ENCODE results near the gene RPL28.

Gene RPL28

GRCh38 chr19:55385724-55386492 is at the start of gene RPL28:
RPL28 (plus strand) TSS chr19:55385932; CDS start chr19:55386358, 426 bp downstream.
- FAIRE-seq: peak; percentile 92

GRCh38 chr19:55336101-55336500 is 49.6 kb upstream of the RPL28 start:
- FAIRE-seq: no peak

GRCh38 chr19:55339105-55339888 is 46.4 kb upstream of the RPL28 start, which contains the start of gene KMT5C:
KMT5C (plus strand) TSS chr19:55339876; CDS start chr19:55341937, 2,061 bp downstream.
- peak; percentile 98 for FAIRE-seq

DNA sequence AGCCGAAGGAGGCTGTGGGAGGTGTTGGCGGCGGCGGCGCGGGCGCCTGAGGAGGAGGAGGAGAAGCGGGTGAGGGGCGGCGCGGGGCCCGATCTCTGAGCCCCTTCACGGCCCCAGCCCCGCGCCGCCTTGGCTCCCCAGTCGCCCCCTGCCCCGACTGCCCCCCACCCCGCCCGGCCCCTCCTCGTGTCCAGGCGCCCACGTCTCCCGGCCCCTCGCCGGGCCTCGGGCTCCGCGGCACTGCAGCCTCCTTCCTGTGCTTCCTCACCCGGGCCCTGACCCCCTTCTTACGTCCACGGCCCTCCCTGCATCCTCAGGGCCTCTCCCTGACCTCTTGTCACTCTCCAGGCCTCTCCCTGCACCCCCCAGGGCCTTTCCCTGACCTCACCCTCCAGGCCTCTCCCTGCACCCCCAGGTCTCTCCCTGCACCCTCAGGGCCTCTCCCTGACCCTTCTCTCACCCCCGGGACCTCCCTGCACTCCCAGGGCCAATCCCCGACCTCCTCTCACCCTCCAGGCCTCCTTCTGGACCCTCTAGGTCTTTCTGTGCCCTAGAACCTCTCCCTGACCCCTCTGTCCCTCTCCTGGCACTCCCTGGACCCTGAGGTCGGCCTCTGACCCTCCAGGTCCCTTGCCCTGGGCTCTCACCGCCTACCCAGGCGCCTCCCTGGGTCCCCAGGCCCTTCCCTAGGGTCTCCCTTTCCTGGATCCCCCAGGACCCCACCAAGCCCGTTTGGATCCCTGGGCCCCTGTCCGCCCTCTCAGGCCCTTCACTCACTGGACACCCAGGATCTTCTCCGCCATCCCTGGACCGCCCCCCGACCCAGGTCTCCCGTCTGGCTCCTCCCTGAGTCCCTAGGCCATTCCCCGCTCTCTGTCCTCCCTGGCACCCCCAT is 45.6 kb upstream of the RPL28 start:
- FAIRE-seq: no peak

GRCh38 chr19:55340784-55341147 is 45.0 kb upstream of the RPL28 start:
- no peak for FAIRE-seq

DNA sequence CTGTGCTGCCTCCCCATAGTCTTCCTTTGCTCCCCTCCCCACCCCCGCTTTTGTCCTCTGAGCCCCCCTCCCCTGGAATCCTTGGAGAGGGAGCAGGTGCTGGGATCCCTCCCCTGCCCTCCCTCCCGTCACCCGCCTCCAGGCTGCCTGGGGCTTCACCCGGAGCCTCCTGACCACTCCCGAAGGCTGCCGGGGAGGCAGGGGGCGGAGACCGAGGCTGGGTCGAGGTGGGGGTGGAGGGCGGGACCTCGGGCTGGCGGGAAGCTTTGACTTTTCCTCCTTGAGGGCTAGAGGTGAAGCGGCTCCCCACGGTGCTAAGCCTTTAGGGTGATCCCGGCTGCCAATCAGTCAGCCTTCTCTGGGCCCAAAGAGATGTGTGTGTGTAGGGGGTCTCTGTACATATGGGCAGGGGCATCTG is 44.6 kb upstream of the RPL28 start:
- no peak for FAIRE-seq

- FAIRE-seq: no peak
Observed at GRCh38 chr19:55341595-55342531, 43.9 kb upstream of the RPL28 start.

DNA sequence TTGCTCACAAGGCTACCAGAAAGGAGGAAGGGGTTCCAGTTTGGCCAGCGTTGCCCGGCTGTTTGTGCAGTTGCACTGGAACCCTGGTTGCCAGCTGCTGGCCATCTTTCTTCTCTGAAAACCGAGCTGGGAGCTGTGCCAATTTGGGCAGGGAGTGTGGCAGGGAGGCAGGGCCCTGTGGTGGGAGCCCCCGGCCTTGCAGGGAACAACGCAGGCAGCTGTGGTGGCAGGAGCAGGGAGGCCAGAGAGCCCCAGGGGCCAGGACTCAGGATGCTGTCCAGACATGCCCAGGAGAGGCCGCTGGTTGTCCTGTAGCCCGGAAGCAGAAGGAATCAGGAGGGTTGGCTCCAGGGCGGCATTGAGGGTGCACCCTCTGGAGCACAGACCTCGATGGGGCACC is 41.3 kb upstream of the RPL28 start:
- FAIRE-seq: no peak

DNA sequence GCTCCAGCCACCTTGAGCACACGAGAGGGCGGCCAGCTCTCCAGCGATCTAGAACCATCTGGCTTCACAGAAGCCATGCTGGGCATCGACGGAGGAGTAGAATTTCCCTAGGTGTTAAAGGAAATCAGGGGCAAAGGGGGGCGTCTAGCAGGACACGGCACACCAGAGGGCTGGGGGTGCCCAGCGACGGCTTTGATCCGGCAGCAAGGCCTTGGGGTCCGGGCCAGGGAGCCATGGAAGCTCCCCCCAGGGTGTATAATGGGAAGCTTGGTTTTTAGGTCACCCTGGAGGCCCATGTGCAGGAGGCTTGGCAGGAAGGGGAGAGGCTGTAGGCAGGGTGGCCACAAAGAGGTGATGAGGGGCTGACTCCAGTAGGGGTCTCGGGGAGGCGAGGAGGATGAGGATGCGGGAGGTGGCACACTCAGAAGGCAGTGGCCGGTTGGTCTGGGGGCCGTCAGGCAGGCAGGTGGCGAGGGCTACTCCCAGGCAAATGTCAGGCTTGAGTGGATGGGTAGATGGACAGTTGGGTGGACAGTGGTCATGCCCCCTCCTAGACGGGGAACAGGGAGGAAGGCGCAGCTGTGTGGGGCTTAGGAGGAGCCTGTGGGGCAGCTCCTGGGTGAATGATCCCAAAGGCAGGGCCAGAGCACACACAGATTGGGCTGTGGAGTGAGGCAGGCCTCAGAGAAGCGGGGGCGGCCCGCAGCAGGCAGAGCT is 40.5 kb upstream of the RPL28 start:
- no peak for FAIRE-seq

GRCh38 chr19:55345818-55346724 is 39.7 kb upstream of the RPL28 start:
- FAIRE-seq: no peak

GRCh38 chr19:55346725-55347441 is 38.8 kb upstream of the RPL28 start:
- FAIRE-seq: no peak

DNA sequence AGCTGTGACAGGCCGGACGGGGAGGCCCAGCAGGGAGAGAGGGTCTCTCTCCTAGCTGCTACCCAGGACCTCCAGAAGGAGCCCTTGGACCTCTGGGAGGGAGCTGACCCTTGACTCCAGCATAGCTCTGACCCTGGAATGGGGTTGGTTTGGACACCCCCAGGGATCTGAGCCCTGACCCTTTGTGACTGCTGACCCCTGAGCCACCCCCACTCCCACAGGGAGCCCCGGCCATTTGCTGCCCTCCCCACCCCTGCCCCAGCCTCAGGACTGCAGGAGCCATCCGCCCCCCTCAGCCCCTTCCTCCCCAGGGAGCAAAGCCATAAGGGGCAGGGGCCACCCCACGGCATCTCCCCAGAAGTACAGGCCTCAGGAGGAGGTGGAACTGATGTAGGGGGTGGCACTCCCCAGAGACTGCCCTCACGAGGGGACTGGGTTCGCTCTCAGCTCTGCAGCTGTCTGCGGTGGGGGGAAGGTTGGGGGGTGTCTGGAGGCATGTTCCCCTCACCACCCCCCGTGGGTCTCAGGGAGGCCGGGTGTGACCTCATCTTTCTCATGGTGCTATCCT is 38.2 kb upstream of the RPL28 start:
- FAIRE-seq: no peak

DNA sequence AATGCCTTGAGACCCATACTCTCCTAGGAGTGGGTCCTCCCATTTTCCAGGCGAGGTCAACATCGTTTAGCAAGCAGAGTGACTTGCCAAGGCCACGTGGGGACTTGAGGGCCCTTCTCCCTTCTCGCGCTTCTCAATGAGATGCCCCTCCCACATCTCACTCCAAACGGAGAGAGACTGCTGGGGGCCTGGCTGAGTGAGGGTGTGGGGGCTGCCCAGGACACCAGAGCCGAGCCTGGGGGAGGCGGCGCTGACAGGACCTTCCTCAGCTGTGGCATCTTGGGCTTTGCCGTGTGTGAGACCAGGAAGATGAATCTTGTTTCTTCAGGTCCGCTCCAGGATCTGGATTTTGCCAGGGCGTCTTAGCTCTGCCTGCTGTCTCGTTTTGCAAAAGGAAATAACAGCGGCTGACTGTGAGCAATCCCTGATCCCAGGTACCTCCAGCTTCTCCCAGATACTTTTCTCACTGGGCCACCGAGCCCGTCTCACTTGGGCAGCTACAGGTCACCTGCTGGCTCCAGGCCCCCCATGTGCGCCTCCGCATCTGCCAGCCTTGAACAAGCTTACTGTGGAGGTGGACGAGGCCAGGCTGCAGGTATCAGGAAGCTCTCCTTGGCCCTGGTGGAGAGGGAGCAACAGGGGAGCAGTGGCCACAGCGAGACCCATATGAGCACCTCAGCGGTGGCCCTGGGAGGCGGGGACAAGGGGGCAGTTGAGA is 37.3 kb upstream of the RPL28 start:
- FAIRE-seq: no peak

- FAIRE-seq: no peak
Observed at GRCh38 chr19:55350620-55351315, 35.0 kb upstream of the RPL28 start.

GRCh38 chr19:55352040-55352439 is 33.7 kb upstream of the RPL28 start:
- no peak for FAIRE-seq

DNA sequence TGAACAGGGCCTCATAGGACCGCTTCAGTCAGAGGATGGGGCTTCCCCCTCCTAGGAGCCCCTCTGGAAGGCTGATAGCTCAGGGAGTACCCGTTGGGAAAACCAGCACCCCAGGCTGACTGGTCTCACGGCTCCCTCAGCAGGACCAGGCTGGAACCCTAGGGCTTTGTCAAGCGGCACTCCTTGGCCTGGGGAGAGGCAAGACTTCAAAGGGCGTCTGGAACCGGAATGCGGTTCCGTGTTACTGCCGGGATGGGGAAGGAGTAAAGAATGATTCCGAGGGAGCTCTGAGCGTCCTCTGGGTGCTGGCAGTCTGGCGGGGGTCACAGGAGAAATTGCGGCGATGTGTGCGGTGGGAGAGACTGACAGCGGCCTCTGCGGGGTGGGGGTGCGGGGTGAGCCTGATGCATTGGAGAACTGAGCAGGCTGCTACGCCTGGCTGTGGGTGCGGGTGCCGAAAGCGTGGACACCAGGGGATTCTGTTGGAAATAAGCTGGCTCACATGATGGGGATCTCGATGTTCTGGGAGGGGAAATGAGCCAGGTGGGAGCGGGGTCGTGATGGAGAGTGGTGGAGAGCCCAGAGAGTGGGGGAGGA is 33.1 kb upstream of the RPL28 start:
- FAIRE-seq: no peak

DNA sequence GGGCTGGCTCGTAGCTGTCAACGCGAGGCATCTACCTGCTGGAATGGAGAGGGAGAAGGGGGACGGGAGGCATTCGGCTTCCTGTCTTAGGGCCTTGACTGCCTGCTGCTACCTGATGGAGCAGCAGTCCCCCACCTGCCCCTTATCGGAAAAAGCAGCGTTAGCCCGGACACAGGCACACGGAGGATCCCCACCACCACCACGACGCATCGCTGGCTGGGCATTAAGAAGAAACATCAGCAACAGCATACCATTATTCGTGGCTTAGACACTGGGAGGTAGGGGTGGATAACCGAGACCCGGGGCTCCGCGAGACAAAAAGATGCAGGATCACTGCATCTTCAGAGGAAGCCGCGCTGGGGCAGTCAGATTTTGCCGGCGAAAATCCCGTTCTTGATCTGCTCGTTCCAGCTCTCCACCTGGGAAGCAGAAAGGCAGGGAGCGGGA is 32.4 kb upstream of the RPL28 start:
- no peak for FAIRE-seq

All from TTC549 (cell line).